Hindlimb muscle (tissue), 1 donor: Measurements from ENCODE around the gene MARK3. TPM values are rescaled to one million over a fixed set of nuclear protein-coding genes. Genes with fewer than 3 reads are reported as not detected.
A peak's percentile ranks its signal among the peaks of the same experiment; 100 is the strongest.

Source experiments
- DNase-seq: peaks from one replicate; pipeline ENCODE4 v3.0.0-alpha.2; 2013
- polyA plus RNA-seq: library from polyadenylated mRNA; unstranded; fragments of 120-200 nt; gene quantifications from one replicate; pipeline ENCODE4 v1.2.1, GENCODE V29; 2013; ENCODE audit not compliant: insufficient read length

Gene MARK3
- polyA plus RNA-seq, 1 donor, result 60.4 TPM

DNA sequence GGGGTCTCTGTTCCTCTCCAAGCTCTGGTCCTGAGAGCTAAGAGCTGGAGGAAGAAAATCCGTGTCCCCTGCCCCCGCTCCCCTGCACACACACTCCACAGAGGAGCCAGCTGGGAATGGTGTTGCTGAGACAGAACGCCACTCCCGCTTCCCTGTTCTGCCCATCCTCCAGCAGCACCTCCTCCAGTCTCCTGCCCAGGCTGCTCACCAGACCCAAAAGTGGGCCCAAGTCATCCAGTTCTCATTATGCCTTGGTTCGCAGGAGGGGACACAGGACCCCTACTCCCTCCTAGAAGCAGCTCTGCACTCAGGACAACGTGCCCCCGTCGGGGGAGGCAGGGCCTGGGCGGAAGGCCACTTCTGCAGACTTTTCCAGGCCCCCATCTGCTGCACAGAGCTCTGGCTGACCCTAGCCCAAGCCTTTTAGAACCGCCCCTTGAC is 143.0 kb downstream of the MARK3 start:
- no peak for DNase-seq

GRCh38 chr14:103528587-103529382 is 143.6 kb downstream of the MARK3 start, which contains the start of gene TRMT61A:
Gene TRMT61A, plus strand, starts transcription at chr14:103529196. Its CDS starts 783 bp downstream, at chr14:103529979.
- DNase-seq, result peak; percentile 91

GRCh38 chr14:103529383-103530365 is 144.5 kb downstream of the MARK3 start:
- DNase-seq, result no peak

- DNase-seq, result no peak
Measured at GRCh38 chr14:103530390-103530789, 145.2 kb downstream of the MARK3 start.

- no peak for DNase-seq
Measured at GRCh38 chr14:103530831-103531230, 145.6 kb downstream of the MARK3 start.

DNA sequence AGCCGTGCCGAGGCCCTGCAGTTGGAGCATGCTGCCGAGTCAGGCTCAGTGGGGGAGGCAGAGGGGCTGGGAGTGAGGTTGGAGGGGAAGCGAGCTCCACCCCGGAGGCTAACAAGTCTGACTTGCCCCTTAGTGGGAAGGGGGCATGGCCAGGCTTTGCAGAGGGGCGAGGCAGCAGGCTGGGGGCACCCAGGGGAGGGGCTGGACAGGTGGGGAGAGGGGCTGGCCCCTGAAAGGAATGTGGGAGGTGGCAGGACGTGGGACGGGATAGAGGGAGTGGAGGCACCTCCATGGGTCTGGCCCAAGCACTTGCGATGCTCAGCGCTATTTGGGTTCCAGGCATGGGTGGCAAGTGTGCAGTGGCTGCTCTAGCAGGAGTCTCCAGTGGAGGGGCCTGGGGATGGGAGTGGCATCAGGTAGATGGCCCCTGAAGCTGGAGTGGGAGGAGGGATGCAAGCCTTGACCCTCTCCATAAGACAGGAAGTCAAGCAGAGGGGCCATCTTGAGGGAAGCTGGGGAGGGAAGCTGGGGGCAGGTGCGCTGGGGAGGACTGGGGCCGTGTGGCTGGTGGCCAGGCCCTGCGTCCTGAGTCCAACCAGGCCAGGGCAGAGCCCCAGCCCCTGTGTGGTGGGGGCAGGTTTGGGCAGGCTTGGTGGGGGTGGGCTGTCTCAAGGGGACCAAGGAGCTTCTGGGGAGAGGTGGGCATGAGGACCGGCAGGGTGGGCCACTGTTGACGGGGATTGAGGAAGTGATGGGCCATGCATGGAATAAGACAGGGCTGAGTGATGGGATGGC is 146.4 kb downstream of the MARK3 start:
- DNase-seq, result no peak

- DNase-seq, result no peak
Measured at GRCh38 chr14:103532216-103533136, 147.3 kb downstream of the MARK3 start.

- DNase-seq, result no peak
Measured at GRCh38 chr14:103533137-103533998, 148.2 kb downstream of the MARK3 start.

DNA sequence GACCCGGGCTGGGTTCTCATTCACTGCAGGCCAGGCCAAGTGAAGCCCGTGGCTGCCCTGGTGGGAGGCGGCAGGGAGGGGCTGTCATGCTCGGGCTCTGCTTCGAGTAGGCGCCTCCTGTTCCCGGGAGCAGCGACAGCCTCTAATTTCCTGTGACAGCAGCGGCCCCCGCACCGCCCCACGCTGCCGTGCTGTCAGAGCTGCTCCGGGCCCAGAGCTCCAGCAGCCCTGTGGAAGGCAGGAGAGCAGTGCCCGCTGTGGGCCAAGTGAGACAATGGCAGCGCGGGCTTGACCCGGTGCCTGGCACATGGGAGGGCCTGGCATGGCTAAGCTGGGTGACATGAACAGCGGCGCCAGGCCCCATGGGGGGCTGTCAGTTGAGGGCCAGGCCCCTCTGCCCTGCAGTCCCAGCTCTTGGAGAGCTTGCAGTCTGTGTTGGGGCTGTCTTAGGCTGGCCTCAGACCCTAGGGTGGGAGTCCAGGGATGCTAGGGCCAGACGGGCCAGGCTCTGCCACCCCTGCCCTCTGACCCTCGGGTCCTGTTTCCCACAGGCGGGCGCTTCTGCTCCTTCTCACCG is 148.9 kb downstream of the MARK3 start:
- no peak for DNase-seq

- DNase-seq, result no peak
Measured at GRCh38 chr14:103534576-103535061, 149.4 kb downstream of the MARK3 start.

- DNase-seq, result no peak
Measured at GRCh38 chr14:103535081-103535890, 150.1 kb downstream of the MARK3 start.

GRCh38 chr14:103535891-103536565 is 150.8 kb downstream of the MARK3 start:
- DNase-seq, result no peak

DNA sequence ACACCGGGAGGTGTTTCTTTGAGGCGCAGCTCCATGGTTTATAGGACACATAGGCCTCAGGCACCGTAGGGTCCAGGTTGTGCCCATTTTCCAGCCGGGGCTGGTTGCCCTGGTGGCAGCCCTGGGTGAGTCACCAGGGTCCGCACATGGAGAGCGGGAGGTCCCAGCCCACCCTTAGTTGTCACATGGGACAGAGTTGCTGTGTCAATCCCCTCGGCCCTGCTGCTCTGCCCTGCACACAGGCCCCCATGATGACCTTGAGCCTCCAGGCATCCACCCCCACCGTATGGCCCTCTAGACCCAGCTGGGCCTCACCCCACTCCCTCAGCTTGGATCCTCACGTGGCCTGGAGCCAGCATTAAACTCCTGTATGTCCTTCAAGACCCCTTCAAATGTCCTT is 151.5 kb downstream of the MARK3 start:
- DNase-seq, result no peak

GRCh38 chr14:103537175-103537990 is 152.2 kb downstream of the MARK3 start:
- DNase-seq, result no peak

DNA sequence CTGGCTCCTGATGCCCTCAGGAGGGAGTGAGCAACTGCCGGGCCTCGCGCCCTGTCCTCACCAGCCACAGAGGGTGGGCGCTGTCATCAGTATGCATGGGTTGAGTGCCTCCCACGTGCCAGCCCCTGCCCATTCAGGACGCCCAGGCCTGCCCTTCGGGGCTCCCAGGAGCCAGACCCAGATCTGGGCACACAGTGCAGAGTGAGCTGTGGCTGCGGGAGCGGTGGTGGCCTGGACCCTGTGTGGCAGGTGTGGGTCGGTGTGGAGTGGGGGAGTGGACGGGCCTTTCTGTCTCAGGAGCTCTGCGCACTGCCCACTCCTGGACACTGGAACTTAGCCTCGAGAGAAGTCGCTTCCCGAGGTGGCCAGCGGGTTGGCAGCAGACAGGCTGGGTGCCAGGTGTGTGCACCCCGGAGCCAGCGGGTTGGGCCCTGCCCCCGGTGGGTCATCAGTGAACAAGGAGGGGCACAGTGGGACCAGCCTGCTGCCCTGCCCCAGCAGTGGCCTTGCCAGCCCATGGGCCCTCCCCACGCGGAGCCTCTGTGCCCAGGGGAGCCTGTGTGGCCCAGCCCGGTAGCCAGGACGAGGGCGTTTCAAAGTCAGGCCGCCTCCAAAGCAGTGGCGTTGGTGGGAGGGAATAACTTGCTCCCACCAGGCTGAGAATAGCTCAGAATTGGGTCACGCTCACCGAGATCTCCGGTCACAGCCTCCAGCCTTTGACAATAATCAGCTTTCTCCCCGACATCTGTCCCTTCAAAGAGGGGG is 153.3 kb downstream of the MARK3 start:
- no peak for DNase-seq

GRCh38 chr14:103539056-103539825 is 154.0 kb downstream of the MARK3 start:
- no peak for DNase-seq
